ENCODE results near the gene SUSD1. TPM values are rescaled to one million over a fixed set of nuclear protein-coding genes. Genes with fewer than 3 reads are reported as not detected.

SUSD1 gene
- total RNA-seq, 1 experiment from 2014 or later = 8.1 TPM

DNA sequence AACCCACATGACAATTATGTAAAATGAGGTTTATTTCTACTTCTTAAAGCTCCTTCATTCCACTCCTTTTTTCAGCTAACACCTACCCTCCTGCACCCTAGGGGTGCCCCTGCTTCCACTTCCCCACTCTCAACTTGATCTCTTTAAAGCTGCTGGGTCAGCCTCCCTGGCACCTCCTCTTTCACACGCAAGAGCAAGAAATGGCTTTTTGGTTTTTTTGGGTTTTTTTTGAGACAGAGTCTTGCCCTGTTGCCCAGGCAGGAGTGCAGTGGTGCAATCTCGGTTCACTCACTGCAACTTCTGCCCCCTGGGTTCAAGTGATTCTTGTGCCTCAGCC lies 64.4 kb downstream of the SUSD1 start:
- Histone ChIP-seq H3K79me1 (ENCODE audit: insufficient read depth, low read depth, low read length, poor library complexity, severe bottlenecking) (no peaks in the 10 kb centered on the region), H2BK15ac (ENCODE audit: low read depth, low read length) (no peak overlapping the region), H3K23me2 (ENCODE audit: insufficient read length, low read depth, low read length, poor library complexity, severe bottlenecking) (no peaks in the 10 kb centered on the region), H3K9me3 (ENCODE audit: control insufficient read depth, low read depth, low read length) (no peaks in the 10 kb centered on the region), H2BK20ac (ENCODE audit: low read depth, low read length, poor library complexity, severe bottlenecking) (no peak overlapping the region), H3K23ac (ENCODE audit: insufficient read length, low read depth, low read length) (no peak overlapping the region), H3K56ac (ENCODE audit: insufficient read length, low read depth, low read length) (no peak overlapping the region), H4K91ac (ENCODE audit: insufficient read length, low read depth, low read length) (no peak overlapping the region), H3K27ac (ENCODE audit: insufficient read length, low read depth, low read length) (no peak overlapping the region), H4K5ac (ENCODE audit: insufficient read length, low read depth, low read length) (no peak overlapping the region), H3K14ac (ENCODE audit: insufficient read depth, low read length) (no peak overlapping the region), H2BK120ac (ENCODE audit: low read depth, low read length, poor library complexity, severe bottlenecking) (no peak overlapping the region), H3K4me1 (ENCODE audit: insufficient read depth, low read length) (no peaks in the 10 kb centered on the region), H3K9ac (ENCODE audit: extremely low read depth, insufficient read length, low read length) (no peak overlapping the region), H3K18ac (ENCODE audit: insufficient read length, low read depth, low read length) (no peak overlapping the region), H4K20me1 (ENCODE audit: control insufficient read depth, insufficient read depth, insufficient read length) (no peaks in the 10 kb centered on the region), H3K4ac (ENCODE audit: low read depth, low read length) (no peak overlapping the region), H2BK5ac (ENCODE audit: insufficient read length, low read length) (no peak overlapping the region), H2AFZ (ENCODE audit: low read length) (no peak overlapping the region), H2AK5ac (ENCODE audit: insufficient read length, low read length) (no peak overlapping the region), H3T11ph (ENCODE audit: low read length) (no peak overlapping the region), H3K27me3 (ENCODE audit: insufficient read depth, low read length) (no peaks in the 10 kb centered on the region), H2BK12ac (ENCODE audit: insufficient read length, low read depth, low read length) (no peak overlapping the region), H3K79me2 (ENCODE audit: insufficient read depth, low read length) (no peaks in the 10 kb centered on the region), H4K8ac (replicated peaks; ENCODE audit: insufficient read length, low read depth, low read length) (no peak overlapping the region), H3K4me2 (ENCODE audit: insufficient read depth, insufficient read length, low read length) (no peak overlapping the region)
- no peak overlapping the region for H3K4me3 Mint-ChIP-seq
- H3K36me3 Mint-ChIP-seq (ENCODE audit: insufficient read depth in 1 of 3, low read depth in 3 of 3) = peaks cover 0 to 10% (median 0%) of the 10 kb centered on the region in 3 experiments; a peak in 2 of 7 replicates
- DNase-seq = no peak
- no peak for TF ChIP-seq CTCF (conservative IDR thresholded peaks at IDR 0.05)
- no peaks in the 10 kb centered on the region for H3K27me3 Mint-ChIP-seq (ENCODE audit: low read depth)
- no CpG with 5 or more reads among the region's 2 CpGs for WGBS (ENCODE audit: extremely low coverage, insufficient read length, low lambda C conversion rate)
- peaks cover 5 to 22% of the 10 kb centered on the region in 2 experiments for H3K4me1 Mint-ChIP-seq
- H3K27ac Mint-ChIP-seq = peak overlapping the region in 2 of 3 experiments; percentile 58 to 67; a peak in 3 of 7 replicates
- no peaks in the 10 kb centered on the region for H3K9me3 Mint-ChIP-seq
